ENCODE measurements around the gene MYF6. TPM values are rescaled to one million over a fixed set of nuclear protein-coding genes. Genes with fewer than 3 reads are reported as not detected.
"Not testable (repeated sequence)": the region's sequence is repeated elsewhere in the genome, so short reads cannot be mapped to it uniquely, and the experiment has no call there.

MYF6 gene
- total RNA-seq, 4 donors from 2014 or later, result 335 to 1,770 (median 962) TPM

GRCh38 chr12:80676042-80676636 lies 31.3 kb upstream of the MYF6 start:
- not testable (repeated sequence) for H3K27me3 ChIP-seq, H3K36me3 ChIP-seq, H3K4me3 ChIP-seq, H3K9me3 ChIP-seq
- intact Hi-C loops (cut with DNase I; ENCODE audit: low total_unique reads), result loop anchor here (2.0 to 5.0 kb wide), 3 partner anchors 35 to 204 kb away; no protein-coding TSS in a partner anchor
- Histone ChIP-seq H3K4me1 (peaks cover 60 to 71% of the 10 kb centered on the region in 2 donors), H3K27ac (peak overlapping the region; percentile 52 to 84 (median 82))
- ATAC-seq, result peak; percentile 86 to 88
- in situ Hi-C loops (cut with MboI; ENCODE audit: low sequenced_read_pairs in 4 of 4), result loop anchor here in 1 of 4 donors (10.0 kb wide), 1 partner anchor 51 kb away; no protein-coding TSS in a partner anchor
- peak in 1 of 5 experiments; percentile 23 for TF ChIP-seq CTCF (IDR thresholded peaks at IDR 0.05 in 4 of 5, conservative IDR thresholded peaks at IDR 0.05 in 1 of 5)
- peak in 1 of 2 donors; percentile 29 for DNase-seq

GRCh38 chr12:80676856-80677255 lies 30.6 kb upstream of the MYF6 start:
- Histone ChIP-seq H3K36me3 (no peaks in the 10 kb centered on the region), H3K4me3 (no peak overlapping the region), H3K27me3 (no peaks in the 10 kb centered on the region), H3K9me3 (no peaks in the 10 kb centered on the region), H3K4me1 (peaks cover 60 to 71% of the 10 kb centered on the region in 2 donors), H3K27ac (peak overlapping the region; percentile 52 to 84 (median 82))
- intact Hi-C loops (cut with DNase I; ENCODE audit: low total_unique reads), result loop anchor here (2.0 to 5.0 kb wide), 3 partner anchors 34 to 205 kb away; no protein-coding TSS in a partner anchor
- in situ Hi-C loops (cut with MboI; ENCODE audit: low sequenced_read_pairs in 4 of 4), result loop anchor here in 1 of 4 donors (10.0 kb wide), 1 partner anchor 52 kb away; no protein-coding TSS in a partner anchor
- DNase-seq (no peak), ATAC-seq (peak; percentile 25 to 43)
- TF ChIP-seq POLR2A (IDR thresholded peaks at IDR 0.05), result no peak
- no peak for TF ChIP-seq CTCF (IDR thresholded peaks at IDR 0.05 in 4 of 5, conservative IDR thresholded peaks at IDR 0.05 in 1 of 5)

GRCh38 chr12:80677994-80678393 lies 29.4 kb upstream of the MYF6 start:
- peaks cover 60 to 69% of the 10 kb centered on the region in 2 donors for H3K4me1 ChIP-seq
- DNase-seq (no peak), ATAC-seq (no peak)
- TF ChIP-seq POLR2A (IDR thresholded peaks at IDR 0.05) (no peak), CTCF (IDR thresholded peaks at IDR 0.05 in 4 of 5, conservative IDR thresholded peaks at IDR 0.05 in 1 of 5) (no peak)
- no peaks in the 10 kb centered on the region for H3K27me3 ChIP-seq
- peak overlapping the region in 1 of 4 donors; percentile 29 for H3K4me3 ChIP-seq
- no peaks in the 10 kb centered on the region for H3K9me3 ChIP-seq
- peak overlapping the region; percentile 52 to 84 (median 82) for H3K27ac ChIP-seq
- H3K36me3 ChIP-seq, result no peaks in the 10 kb centered on the region
- in situ Hi-C loops (cut with MboI; ENCODE audit: low sequenced_read_pairs in 4 of 4) (loop anchor here in 1 of 4 donors (10.0 kb wide), 1 partner anchor 53 kb away; no protein-coding TSS in a partner anchor), intact Hi-C loops (cut with DNase I; ENCODE audit: low total_unique reads) (loop anchor here (2.0 to 5.0 kb wide), 3 partner anchors 33 to 206 kb away; no protein-coding TSS in a partner anchor)

GRCh38 chr12:80679346-80680131 lies 27.9 kb upstream of the MYF6 start:
- in situ Hi-C loops (cut with MboI; ENCODE audit: low sequenced_read_pairs in 4 of 4), result loop anchor here in 1 of 4 donors (10.0 kb wide), 1 partner anchor 55 kb away; no protein-coding TSS in a partner anchor
- ATAC-seq, result peak; percentile 47 to 55
- Histone ChIP-seq H3K4me1 (peaks cover 60 to 63% of the 10 kb centered on the region in 2 donors), H3K36me3 (no peaks in the 10 kb centered on the region), H3K9me3 (no peaks in the 10 kb centered on the region), H3K4me3 (peak overlapping the region in 2 of 4 donors; percentile 11 to 29), H3K27ac (peak overlapping the region; percentile 52 to 84 (median 82)), H3K27me3 (no peaks in the 10 kb centered on the region)
- no peak for DNase-seq
- intact Hi-C loops (cut with DNase I; ENCODE audit: low total_unique reads), result loop anchor here (5.0 kb wide), 2 partner anchors 52 to 207 kb away; no protein-coding TSS in a partner anchor
- TF ChIP-seq CTCF (IDR thresholded peaks at IDR 0.05 in 4 of 5, conservative IDR thresholded peaks at IDR 0.05 in 1 of 5) (no peak), POLR2A (IDR thresholded peaks at IDR 0.05) (no peak)
